GM23338 (cell line): Measurements from ENCODE around the gene OR5H15. TPM values are rescaled to one million over a fixed set of nuclear protein-coding genes. Genes with fewer than 3 reads are reported as not detected.

ENCODE experiments used
- ATAC-seq: fragments of 200-7000 bp; cut with Tn5 transposase; 3 replicates; pipeline ENCODE4 v1.9.1; 2020
- DNase-seq: peaks from one replicate; pipeline ENCODE4 v3.0.0-alpha.2; 2015; ENCODE audit warnings: low spot score
- H2AFZ ChIP-seq: fragments of 200-600 bp; sonication (generic); 2 replicates; pipeline ENCODE4 v1.8.0; 2016; ENCODE audit warnings: antibody characterized with exemption, mild to moderate bottlenecking, moderate library complexity
- H3F3A ChIP-seq: fragments of 200-600 bp; sonication (generic); replicated peaks from 2 replicates; pipeline ENCODE4 v1.8.0; 2017; ENCODE audit warnings: antibody characterized with exemption, mixed run types, low read depth
- H3K27ac ChIP-seq: fragments of 200-600 bp; sonication (generic); 2 replicates; pipeline ENCODE4 v1.6.1; 2016; ENCODE audit warnings: low read depth
- H3K27me3 ChIP-seq: fragments of 200-600 bp; sonication (generic); 2 replicates; pipeline ENCODE4 v1.8.0; 2016; ENCODE audit warnings: mild to moderate bottlenecking, mixed run types, moderate library complexity; ENCODE audit not compliant: insufficient read depth
- H3K36me3 ChIP-seq: fragments of 200-600 bp; sonication (generic); 2 replicates; pipeline ENCODE4 v1.8.0; 2016; ENCODE audit warnings: mild to moderate bottlenecking; ENCODE audit not compliant: insufficient read depth
- H3K4me1 ChIP-seq: fragments of 200-600 bp; sonication (generic); 2 replicates; pipeline ENCODE4 v1.8.0; 2016; ENCODE audit warnings: mild to moderate bottlenecking, moderate library complexity; ENCODE audit not compliant: insufficient read depth
- H3K4me2 ChIP-seq: fragments of 200-600 bp; sonication (generic); 2 replicates; pipeline ENCODE4 v1.7.1; 2017; ENCODE audit warnings: mixed run types
- H3K4me3 ChIP-seq: fragments of 200-600 bp; sonication (generic); 2 replicates; pipeline ENCODE4 v1.6.1; 2016; ENCODE audit warnings: mixed run types
- H3K79me2 ChIP-seq: fragments of 200-600 bp; sonication (generic); replicated peaks from 2 replicates; pipeline ENCODE4 v1.8.0; 2017; ENCODE audit warnings: mild to moderate bottlenecking; ENCODE audit not compliant: insufficient read depth
- H3K9me2 ChIP-seq: fragments of 200-600 bp; sonication (generic); 2 replicates; pipeline ENCODE4 v1.8.0; 2017; ENCODE audit not compliant: insufficient read depth
- H4K20me1 ChIP-seq: fragments of 200-600 bp; sonication (generic); replicated peaks from 2 replicates; pipeline ENCODE4 v1.8.0; 2017; ENCODE audit warnings: mild to moderate bottlenecking; ENCODE audit not compliant: insufficient read depth
- H3K27ac Mint-ChIP-seq: 2 replicates; pipeline ENCODE4 v1.8.0; 2020; ENCODE audit warnings: inconsistent platforms, mild to moderate bottlenecking, moderate library complexity, mixed read lengths
- H3K27me3 Mint-ChIP-seq: 3 replicates; pipeline ENCODE4 v1.8.0; 2022; ENCODE audit warnings: low read depth, mild to moderate bottlenecking, moderate library complexity, mixed read lengths, inconsistent platforms; ENCODE audit not compliant: insufficient read depth, poor library complexity
- H3K36me3 Mint-ChIP-seq: 3 replicates; pipeline ENCODE4 v1.8.0; 2021; ENCODE audit warnings: low read depth, mild to moderate bottlenecking, inconsistent platforms, moderate library complexity, mixed read lengths
- H3K4me1 Mint-ChIP-seq: 3 replicates; pipeline ENCODE4 v1.8.0; 2020; ENCODE audit warnings: mild to moderate bottlenecking, inconsistent platforms, mixed read lengths
- H3K4me3 Mint-ChIP-seq: 3 replicates; pipeline ENCODE4 v1.8.0; 2021; ENCODE audit warnings: moderate library complexity, mild to moderate bottlenecking, inconsistent platforms, mixed read lengths
- H3K9me3 Mint-ChIP-seq: 3 replicates; pipeline ENCODE4 v1.8.0; 2020; ENCODE audit warnings: moderate library complexity, mild to moderate bottlenecking, inconsistent platforms, mixed read lengths
- CREB1 ChIP-seq: fragments of 250-450 bp; sonication (Bioruptor Pico); IDR thresholded peaks from 2 replicates; pipeline ENCODE4 v1.5.0; 2020; ENCODE audit warnings: low read depth, mild to moderate bottlenecking, moderate library complexity
- ETS1 ChIP-seq: IDR thresholded peaks from 2 replicates; pipeline ENCODE4 v1.6.1; 2016; ENCODE audit warnings: antibody characterized with exemption
- EZH2 ChIP-seq: fragments of 200-600 bp; sonication (generic); IDR thresholded peaks from one replicate; pipeline ENCODE4 v1.8.0; 2017; ENCODE audit warnings: antibody characterized with exemption, mild to moderate bottlenecking, low read depth; ENCODE audit not compliant: unreplicated experiment
- JUNB ChIP-seq: IDR thresholded peaks from one replicate; pipeline ENCODE4 v1.6.1; 2016; ENCODE audit warnings: antibody characterized with exemption; ENCODE audit not compliant: unreplicated experiment
- NANOG ChIP-seq: IDR thresholded peaks from 2 replicates; pipeline ENCODE4 v1.6.1; 2016; ENCODE audit warnings: antibody characterized with exemption, borderline replicate concordance
- POLR2AphosphoS5 ChIP-seq: IDR thresholded peaks from 2 replicates; pipeline ENCODE4 v1.6.1; 2016; ENCODE audit warnings: antibody characterized with exemption, low read depth
- STAT1 ChIP-seq: IDR thresholded peaks from one replicate; pipeline ENCODE4 v1.6.1; 2016; ENCODE audit warnings: antibody characterized with exemption; ENCODE audit not compliant: unreplicated experiment
- ZNF114 ChIP-seq: fragments of 250-450 bp; sonication (Bioruptor Pico); IDR thresholded peaks from 2 replicates; pipeline ENCODE4 v1.5.0; 2020; ENCODE audit warnings: mild to moderate bottlenecking, moderate library complexity
- ZNF331 ChIP-seq: fragments of 250-450 bp; sonication (Bioruptor Pico); IDR thresholded peaks from 2 replicates; pipeline ENCODE4 v1.5.0; 2020; ENCODE audit warnings: low read depth, mild to moderate bottlenecking, moderate library complexity
- polyA plus RNA-seq: library from polyadenylated mRNA; unstranded; fragments of >200 nt; fragmentation: Nextera tagmentation; extraction: Ambion mirVana; gene quantifications from 2 replicates; pipeline ENCODE4 v1.2.1, GENCODE V29; 2016
- total RNA-seq: library from RNA; depleted of rRNA; stranded (reverse); fragments of >200 nt; shearing (Covaris generic); gene quantifications from 2 replicates; pipeline ENCODE4 v1.2.3, GENCODE V29; 2014
- TF ChIP-seq, protein P1 (sequence below), 2 experiments: fragments of 200-600 bp in 1 of 2; sonication (generic) in 1 of 2; conservative IDR thresholded peaks; 2 replicates each; pipeline versions ENCODE4 v1.5.1 to v1.6.1; 2016 to 2017; ENCODE audit warnings: antibody characterized with exemption in 2 of 2, low read depth in 2 of 2, mild to moderate bottlenecking in 2 of 2, moderate library complexity in 1 of 2
- TF ChIP-seq, protein P2 (sequence below): fragments of 250-450 bp; sonication (Bioruptor Pico); IDR thresholded peaks from 2 replicates; pipeline ENCODE4 v1.5.0; 2020; ENCODE audit warnings: mild to moderate bottlenecking, moderate library complexity

The OR5H15 gene
- total and polyA plus RNA-seq, 2 experiments from 2014 or later, result not detected

GRCh38 chr3:98215051-98215450 lies 48.6 kb downstream of the OR5H15 start:
- Histone ChIP-seq H3K27me3 (no peaks in the 10 kb centered on the region), H3K4me1 (peaks cover 29% of the 10 kb centered on the region), H3K4me2 (no peak overlapping the region), H3K36me3 (no peaks in the 10 kb centered on the region), H3K79me2 (no peaks in the 10 kb centered on the region), H3K4me3 (no peak overlapping the region), H4K20me1 (no peaks in the 10 kb centered on the region), H3K9me2 (no peaks in the 10 kb centered on the region), H2AFZ (no peak overlapping the region; the same call in 1 of the 2 replicates), H3K27ac (no peak overlapping the region), H3F3A (no peaks in the 10 kb centered on the region)
- no peaks in the 10 kb centered on the region for H3K36me3 Mint-ChIP-seq
- H3K9me3 Mint-ChIP-seq, result peaks cover 4% of the 10 kb centered on the region; the same call in 1 of the 3 replicates
- H3K4me3 Mint-ChIP-seq, result no peak overlapping the region
- peaks cover 29% of the 10 kb centered on the region for H3K4me1 Mint-ChIP-seq
- TF ChIP-seq ZNF331 (CRISPR knock-in tag), result no peak
- no peak for TF ChIP-seq POLR2AphosphoS5
- no peak for TF ChIP-seq CREB1 (CRISPR knock-in tag)
- TF ChIP-seq JUNB, result no peak
- no peak for TF ChIP-seq NANOG
- TF ChIP-seq, protein P1, sequence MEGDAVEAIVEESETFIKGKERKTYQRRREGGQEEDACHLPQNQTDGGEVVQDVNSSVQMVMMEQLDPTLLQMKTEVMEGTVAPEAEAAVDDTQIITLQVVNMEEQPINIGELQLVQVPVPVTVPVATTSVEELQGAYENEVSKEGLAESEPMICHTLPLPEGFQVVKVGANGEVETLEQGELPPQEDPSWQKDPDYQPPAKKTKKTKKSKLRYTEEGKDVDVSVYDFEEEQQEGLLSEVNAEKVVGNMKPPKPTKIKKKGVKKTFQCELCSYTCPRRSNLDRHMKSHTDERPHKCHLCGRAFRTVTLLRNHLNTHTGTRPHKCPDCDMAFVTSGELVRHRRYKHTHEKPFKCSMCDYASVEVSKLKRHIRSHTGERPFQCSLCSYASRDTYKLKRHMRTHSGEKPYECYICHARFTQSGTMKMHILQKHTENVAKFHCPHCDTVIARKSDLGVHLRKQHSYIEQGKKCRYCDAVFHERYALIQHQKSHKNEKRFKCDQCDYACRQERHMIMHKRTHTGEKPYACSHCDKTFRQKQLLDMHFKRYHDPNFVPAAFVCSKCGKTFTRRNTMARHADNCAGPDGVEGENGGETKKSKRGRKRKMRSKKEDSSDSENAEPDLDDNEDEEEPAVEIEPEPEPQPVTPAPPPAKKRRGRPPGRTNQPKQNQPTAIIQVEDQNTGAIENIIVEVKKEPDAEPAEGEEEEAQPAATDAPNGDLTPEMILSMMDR (conservative IDR thresholded peaks at IDR 0.05; ENCODE audit: low read depth in 2 of 2), result no peak
- TF ChIP-seq ETS1, result no peak
- TF ChIP-seq STAT1, result no peak
- TF ChIP-seq ZNF114, result no peak
- TF ChIP-seq, protein P2, sequence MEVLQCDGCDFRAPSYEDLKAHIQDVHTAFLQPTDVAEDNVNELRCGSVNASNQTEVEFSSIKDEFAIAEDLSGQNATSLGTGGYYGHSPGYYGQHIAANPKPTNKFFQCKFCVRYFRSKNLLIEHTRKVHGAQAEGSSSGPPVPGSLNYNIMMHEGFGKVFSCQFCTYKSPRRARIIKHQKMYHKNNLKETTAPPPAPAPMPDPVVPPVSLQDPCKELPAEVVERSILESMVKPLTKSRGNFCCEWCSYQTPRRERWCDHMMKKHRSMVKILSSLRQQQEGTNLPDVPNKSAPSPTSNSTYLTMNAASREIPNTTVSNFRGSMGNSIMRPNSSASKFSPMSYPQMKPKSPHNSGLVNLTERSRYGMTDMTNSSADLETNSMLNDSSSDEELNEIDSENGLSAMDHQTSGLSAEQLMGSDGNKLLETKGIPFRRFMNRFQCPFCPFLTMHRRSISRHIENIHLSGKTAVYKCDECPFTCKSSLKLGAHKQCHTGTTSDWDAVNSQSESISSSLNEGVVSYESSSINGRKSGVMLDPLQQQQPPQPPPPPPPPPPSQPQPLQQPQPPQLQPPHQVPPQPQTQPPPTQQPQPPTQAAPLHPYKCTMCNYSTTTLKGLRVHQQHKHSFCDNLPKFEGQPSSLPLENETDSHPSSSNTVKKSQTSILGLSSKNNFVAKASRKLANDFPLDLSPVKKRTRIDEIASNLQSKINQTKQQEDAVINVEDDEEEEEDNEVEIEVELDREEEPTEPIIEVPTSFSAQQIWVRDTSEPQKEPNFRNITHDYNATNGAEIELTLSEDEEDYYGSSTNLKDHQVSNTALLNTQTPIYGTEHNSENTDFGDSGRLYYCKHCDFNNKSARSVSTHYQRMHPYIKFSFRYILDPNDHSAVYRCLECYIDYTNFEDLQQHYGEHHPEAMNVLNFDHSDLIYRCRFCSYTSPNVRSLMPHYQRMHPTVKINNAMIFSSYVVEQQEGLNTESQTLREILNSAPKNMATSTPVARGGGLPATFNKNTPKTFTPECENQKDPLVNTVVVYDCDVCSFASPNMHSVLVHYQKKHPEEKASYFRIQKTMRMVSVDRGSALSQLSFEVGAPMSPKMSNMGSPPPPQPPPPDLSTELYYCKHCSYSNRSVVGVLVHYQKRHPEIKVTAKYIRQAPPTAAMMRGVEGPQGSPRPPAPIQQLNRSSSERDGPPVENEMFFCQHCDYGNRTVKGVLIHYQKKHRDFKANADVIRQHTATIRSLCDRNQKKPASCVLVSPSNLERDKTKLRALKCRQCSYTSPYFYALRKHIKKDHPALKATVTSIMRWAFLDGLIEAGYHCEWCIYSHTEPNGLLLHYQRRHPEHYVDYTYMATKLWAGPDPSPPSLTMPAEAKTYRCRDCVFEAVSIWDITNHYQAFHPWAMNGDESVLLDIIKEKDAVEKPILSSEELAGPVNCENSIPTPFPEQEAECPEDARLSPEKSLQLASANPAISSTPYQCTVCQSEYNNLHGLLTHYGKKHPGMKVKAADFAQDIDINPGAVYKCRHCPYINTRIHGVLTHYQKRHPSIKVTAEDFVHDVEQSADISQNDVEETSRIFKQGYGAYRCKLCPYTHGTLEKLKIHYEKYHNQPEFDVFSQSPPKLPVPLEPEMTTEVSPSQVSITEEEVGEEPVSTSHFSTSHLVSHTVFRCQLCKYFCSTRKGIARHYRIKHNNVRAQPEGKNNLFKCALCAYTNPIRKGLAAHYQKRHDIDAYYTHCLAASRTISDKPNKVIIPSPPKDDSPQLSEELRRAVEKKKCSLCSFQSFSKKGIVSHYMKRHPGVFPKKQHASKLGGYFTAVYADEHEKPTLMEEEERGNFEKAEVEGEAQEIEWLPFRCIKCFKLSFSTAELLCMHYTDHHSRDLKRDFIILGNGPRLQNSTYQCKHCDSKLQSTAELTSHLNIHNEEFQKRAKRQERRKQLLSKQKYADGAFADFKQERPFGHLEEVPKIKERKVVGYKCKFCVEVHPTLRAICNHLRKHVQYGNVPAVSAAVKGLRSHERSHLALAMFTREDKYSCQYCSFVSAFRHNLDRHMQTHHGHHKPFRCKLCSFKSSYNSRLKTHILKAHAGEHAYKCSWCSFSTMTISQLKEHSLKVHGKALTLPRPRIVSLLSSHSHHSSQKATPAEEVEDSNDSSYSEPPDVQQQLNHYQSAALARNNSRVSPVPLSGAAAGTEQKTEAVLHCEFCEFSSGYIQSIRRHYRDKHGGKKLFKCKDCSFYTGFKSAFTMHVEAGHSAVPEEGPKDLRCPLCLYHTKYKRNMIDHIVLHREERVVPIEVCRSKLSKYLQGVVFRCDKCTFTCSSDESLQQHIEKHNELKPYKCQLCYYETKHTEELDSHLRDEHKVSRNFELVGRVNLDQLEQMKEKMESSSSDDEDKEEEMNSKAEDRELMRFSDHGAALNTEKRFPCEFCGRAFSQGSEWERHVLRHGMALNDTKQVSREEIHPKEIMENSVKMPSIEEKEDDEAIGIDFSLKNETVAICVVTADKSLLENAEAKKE (CRISPR knock-in tag), result no peak
- TF ChIP-seq EZH2, result no peak
- H3K27me3 Mint-ChIP-seq, result no peaks in the 10 kb centered on the region
- H3K27ac Mint-ChIP-seq, result peak overlapping the region; percentile 25; the same call in 1 of the 2 replicates
- DNase-seq (no peak), ATAC-seq (no peak)
